OCI-LY1 (cell line): ENCODE measurements around the gene EML4.

ENCODE experiments used
- CTCF ChIP-seq: fragments of 200-600 bp; sonication (generic), shearing (Covaris generic); IDR thresholded peaks from 2 replicates; pipeline ENCODE4 v1.5.1; 2017; ENCODE audit warnings: mild to moderate bottlenecking, antibody characterized with exemption, low read length, moderate library complexity, mixed read lengths
- EZH2 ChIP-seq: fragments of 200-600 bp; sonication (generic), shearing (Covaris generic); IDR thresholded peaks from 2 replicates; pipeline ENCODE4 v1.8.0; 2017; ENCODE audit warnings: borderline replicate concordance, mixed run types, mild to moderate bottlenecking, antibody characterized with exemption, low read length, moderate library complexity, mixed read lengths

GRCh38 chr2:42225573-42225972 lies 56.4 kb downstream of the EML4 start:
- TF ChIP-seq CTCF (no peak), EZH2 (no peak)
